Measurements from ENCODE around the gene WBP2. TPM values are rescaled to one million over a fixed set of nuclear protein-coding genes. Genes with fewer than 3 reads are reported as not detected.

The WBP2 gene
- total and polyA plus RNA-seq, 10 of the 15 experiments (the other 5 are each of a cell fraction or from before 2014, with no cell fraction given) = 1.5 to 57.3 (median 27.5) TPM

DNA sequence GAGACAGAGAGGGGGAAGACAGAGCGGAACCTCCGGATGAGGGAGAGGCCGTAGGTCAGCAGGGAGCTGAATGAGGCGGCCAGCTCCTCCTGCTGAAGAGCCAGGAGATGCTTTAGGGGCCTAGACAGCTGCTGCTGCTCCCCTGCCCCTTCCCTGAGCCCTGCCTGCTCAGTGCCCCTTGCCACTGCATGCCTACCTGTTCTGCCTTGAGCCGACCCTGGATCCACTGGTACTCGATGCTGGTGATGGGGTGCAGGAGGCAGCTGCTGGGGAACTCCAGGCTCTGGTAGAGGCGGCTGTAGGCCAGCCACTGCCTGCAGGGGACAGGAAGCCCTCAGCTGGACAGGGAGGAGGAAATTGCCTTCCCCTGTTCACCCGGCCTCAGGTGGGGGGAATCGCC, 18.5 kb downstream of the WBP2 start:
- no peak overlapping the region for H3K27ac ChIP-seq (ENCODE audit: control insufficient read depth, insufficient read depth)
- RAD21 ChIA-PET (ENCODE audit: unreplicated experiment) = no interaction called here
- H3K36me3 ChIP-seq (ENCODE audit: control insufficient read depth in 2 of 2, insufficient read depth in 2 of 2, low read length in 1 of 2) = peaks cover 0 to 5% of the 10 kb centered on the region in 2 experiments; a peak in 3 of 4 replicates

More for the DNA sequence above, 18.5 kb downstream of the WBP2 start:
- H3K27me3 ChIP-seq (replicated peaks in 1 of 2; ENCODE audit: control insufficient read depth in 2 of 2, insufficient read depth in 2 of 2, low read length in 1 of 2) = no peaks in the 10 kb centered on the region
- H4K20me1 ChIP-seq (ENCODE audit: control insufficient read depth, insufficient read depth) = no peaks in the 10 kb centered on the region
- no TSS peak for BruUV-seq (replicated peaks)
- 72% methylated on average over 9 of the region's 9 CpGs for WGBS (ENCODE audit: insufficient coverage, insufficient replicate concordance, low lambda C conversion rate, missing lambda C conversion rate)
- no peak overlapping the region for H3K9ac ChIP-seq (ENCODE audit: control insufficient read depth, insufficient read depth, low read length)
- H3K4me1 ChIP-seq (ENCODE audit: control insufficient read depth, insufficient read depth, low read length) = no peaks in the 10 kb centered on the region
- H3K9me3 ChIP-seq (replicated peaks; ENCODE audit: control insufficient read depth, insufficient read depth, low read length) = no peaks in the 10 kb centered on the region
- no peak overlapping the region for H2AFZ ChIP-seq (ENCODE audit: control insufficient read depth, low read depth, low read length)
- TF ChIP-seq NR2F1 (conservative IDR thresholded peaks at IDR 0.05) (no peak), MYB (IDR thresholded peaks at IDR 0.05; ENCODE audit: borderline replicate concordance, low read depth, low read length) (no peak), CBX3 (IDR thresholded peaks at IDR 0.05; ENCODE audit: borderline replicate concordance, low read depth) (no peak)
- TF ChIP-seq, protein P1, sequence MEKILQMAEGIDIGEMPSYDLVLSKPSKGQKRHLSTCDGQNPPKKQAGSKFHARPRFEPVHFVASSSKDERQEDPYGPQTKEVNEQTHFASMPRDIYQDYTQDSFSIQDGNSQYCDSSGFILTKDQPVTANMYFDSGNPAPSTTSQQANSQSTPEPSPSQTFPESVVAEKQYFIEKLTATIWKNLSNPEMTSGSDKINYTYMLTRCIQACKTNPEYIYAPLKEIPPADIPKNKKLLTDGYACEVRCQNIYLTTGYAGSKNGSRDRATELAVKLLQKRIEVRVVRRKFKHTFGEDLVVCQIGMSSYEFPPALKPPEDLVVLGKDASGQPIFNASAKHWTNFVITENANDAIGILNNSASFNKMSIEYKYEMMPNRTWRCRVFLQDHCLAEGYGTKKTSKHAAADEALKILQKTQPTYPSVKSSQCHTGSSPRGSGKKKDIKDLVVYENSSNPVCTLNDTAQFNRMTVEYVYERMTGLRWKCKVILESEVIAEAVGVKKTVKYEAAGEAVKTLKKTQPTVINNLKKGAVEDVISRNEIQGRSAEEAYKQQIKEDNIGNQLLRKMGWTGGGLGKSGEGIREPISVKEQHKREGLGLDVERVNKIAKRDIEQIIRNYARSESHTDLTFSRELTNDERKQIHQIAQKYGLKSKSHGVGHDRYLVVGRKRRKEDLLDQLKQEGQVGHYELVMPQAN (conservative IDR thresholded peaks at IDR 0.05) = no peak
- TF ChIP-seq, protein P2, sequence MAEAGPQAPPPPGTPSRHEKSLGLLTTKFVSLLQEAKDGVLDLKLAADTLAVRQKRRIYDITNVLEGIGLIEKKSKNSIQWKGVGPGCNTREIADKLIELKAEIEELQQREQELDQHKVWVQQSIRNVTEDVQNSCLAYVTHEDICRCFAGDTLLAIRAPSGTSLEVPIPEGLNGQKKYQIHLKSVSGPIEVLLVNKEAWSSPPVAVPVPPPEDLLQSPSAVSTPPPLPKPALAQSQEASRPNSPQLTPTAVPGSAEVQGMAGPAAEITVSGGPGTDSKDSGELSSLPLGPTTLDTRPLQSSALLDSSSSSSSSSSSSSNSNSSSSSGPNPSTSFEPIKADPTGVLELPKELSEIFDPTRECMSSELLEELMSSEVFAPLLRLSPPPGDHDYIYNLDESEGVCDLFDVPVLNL (IDR thresholded peaks at IDR 0.05; ENCODE audit: low read depth, low read length) = no peak
- H3K4me3 ChIP-seq = no peak overlapping the region
- DNase-seq (ENCODE audit: low read depth, low spot score) (no peak), FAIRE-seq (no peak), ATAC-seq (no peak)
- in situ Hi-C loops (cut with MboI) (no loop called here), intact Hi-C loops (cut with micrococcal nuclease; ENCODE audit: unreplicated experiment) (no loop called here)
- ChIA-PET SMC1A (ENCODE audit: uncharacterized antibody, unreplicated experiment) (interaction anchor here (1.0 kb wide), 1 partner anchor 9 kb away, joined by 3 read pairs; no protein-coding TSS in a partner anchor), CTCF (interaction anchor here (0.9 kb wide), 1 partner anchor 9 kb away, joined by 3 read pairs; no protein-coding TSS in a partner anchor), POLR2A (interaction anchor here (1.0 to 1.9 kb wide), 2 partner anchors 9 to 10 kb away, joined by 3 to 9 read pairs; partner anchors contain the start of gene UNC13D)
- no peak overlapping the region for H3K4me2 ChIP-seq (ENCODE audit: control insufficient read depth, insufficient read depth)
- H3K79me2 ChIP-seq (ENCODE audit: control insufficient read depth, insufficient read depth, low read length) = no peaks in the 10 kb centered on the region

Data from GM12878 (cell line).